ENCODE measurements around the gene PPP1R15B. TPM values are rescaled to one million over a fixed set of nuclear protein-coding genes. Genes with fewer than 3 reads are reported as not detected.

PPP1R15B gene
- total and polyA plus RNA-seq, 8 donors = 6.5 to 74.4 (median 31.6) TPM

DNA sequence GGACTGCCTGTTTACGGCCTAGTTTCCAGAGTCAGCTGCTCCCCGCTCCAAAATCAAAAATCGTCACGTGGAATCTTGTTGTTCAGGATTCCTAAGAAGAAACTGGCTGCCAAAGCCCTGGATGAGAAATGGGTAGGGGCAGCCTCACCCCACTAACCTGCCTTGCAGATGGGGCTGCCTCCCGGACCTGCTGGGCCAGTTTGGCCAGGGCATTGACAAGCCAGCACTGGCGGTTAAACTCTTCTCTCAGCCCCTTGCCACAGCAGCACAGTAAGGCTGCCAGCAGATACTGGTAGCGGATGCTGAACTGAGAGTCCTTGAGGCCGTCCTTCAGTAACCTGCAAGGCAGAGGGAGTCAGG, 31.6 kb upstream of the PPP1R15B start:
- no peak for TF ChIP-seq POLR2AphosphoS5 (IDR thresholded peaks at IDR 0.05)
- no peak for TF ChIP-seq EP300 (IDR thresholded peaks at IDR 0.05)
- TF ChIP-seq, protein P1, sequence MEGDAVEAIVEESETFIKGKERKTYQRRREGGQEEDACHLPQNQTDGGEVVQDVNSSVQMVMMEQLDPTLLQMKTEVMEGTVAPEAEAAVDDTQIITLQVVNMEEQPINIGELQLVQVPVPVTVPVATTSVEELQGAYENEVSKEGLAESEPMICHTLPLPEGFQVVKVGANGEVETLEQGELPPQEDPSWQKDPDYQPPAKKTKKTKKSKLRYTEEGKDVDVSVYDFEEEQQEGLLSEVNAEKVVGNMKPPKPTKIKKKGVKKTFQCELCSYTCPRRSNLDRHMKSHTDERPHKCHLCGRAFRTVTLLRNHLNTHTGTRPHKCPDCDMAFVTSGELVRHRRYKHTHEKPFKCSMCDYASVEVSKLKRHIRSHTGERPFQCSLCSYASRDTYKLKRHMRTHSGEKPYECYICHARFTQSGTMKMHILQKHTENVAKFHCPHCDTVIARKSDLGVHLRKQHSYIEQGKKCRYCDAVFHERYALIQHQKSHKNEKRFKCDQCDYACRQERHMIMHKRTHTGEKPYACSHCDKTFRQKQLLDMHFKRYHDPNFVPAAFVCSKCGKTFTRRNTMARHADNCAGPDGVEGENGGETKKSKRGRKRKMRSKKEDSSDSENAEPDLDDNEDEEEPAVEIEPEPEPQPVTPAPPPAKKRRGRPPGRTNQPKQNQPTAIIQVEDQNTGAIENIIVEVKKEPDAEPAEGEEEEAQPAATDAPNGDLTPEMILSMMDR (IDR thresholded peaks at IDR 0.05) = no peak
- TF ChIP-seq POLR2A (IDR thresholded peaks at IDR 0.05) = no peak
- H3K4me1 ChIP-seq = peaks cover 22 to 51% (median 46%) of the 10 kb centered on the region in 4 donors
- H3K9me3 ChIP-seq = no peaks in the 10 kb centered on the region
- peak; percentile 28 to 72 for DNase-seq
- no peak overlapping the region for H3K4me3 ChIP-seq
- H3K27ac ChIP-seq = peak overlapping the region in 4 of 5 donors; percentile 24 to 84 (median 44)
- H3K27me3 ChIP-seq = no peaks in the 10 kb centered on the region
- peaks cover 38 to 95% (median 92%) of the 10 kb centered on the region in 4 donors for H3K36me3 ChIP-seq
- 46 to 68% (median 53%) methylated on average over 7 to 8 of the region's 8 CpGs for WGBS, 5 donors
- intact Hi-C loops (cut with DNase I; ENCODE audit: low total_unique reads) = no loop called here

DNA sequence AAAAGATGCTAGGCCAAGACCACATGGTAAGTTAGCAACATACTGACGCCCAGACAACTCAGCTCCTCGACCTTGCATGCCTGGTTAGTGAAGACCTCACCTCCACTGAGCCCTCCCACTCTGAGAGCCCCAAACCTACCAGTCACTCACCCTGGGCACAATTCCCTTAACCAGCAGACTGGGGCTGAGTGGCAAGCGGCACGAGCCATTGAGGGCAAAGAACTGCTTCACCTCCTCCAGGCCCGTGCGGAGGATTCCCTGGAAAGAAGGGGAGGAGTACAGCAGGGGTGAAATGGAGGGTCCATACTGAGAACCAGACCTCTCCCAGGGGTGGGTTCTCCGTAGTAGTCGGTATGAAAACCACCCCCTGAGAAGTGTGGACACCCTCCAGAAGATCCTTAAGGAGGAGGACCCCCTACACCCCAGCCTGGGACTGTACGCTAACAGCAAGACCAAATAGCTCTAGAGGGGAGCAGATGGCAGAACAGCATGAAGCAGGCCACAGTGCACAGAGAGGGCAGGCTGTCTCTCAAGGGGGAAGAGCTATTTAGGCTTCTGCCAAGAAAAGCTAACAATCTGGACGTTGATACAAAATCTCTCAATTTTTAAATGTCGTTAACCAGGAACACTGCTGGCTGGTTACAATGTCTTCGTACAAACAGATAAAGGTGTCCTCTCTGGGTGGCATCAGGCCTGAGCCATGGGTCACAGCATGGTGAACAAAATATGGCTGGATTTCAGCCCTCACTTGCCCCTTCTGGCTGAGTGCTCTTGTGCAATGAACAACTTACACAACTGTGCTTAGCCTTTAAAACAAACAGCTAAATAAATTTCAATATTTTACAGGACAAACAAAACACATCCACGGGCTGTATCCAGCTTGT, 31.0 kb upstream of the PPP1R15B start:
- H3K36me3 ChIP-seq = peaks cover 40 to 96% (median 94%) of the 10 kb centered on the region in 4 donors
- no peak overlapping the region for H3K4me3 ChIP-seq
- H3K9me3 ChIP-seq = no peaks in the 10 kb centered on the region
- WGBS, 5 donors = 82 to 87% (median 85%) methylated on average over 13 of the region's 13 CpGs
- H3K4me1 ChIP-seq = peaks cover 22 to 55% (median 48%) of the 10 kb centered on the region in 4 donors
- intact Hi-C loops (cut with DNase I; ENCODE audit: low total_unique reads) = no loop called here
- peak overlapping the region in 4 of 5 donors; percentile 24 to 84 (median 44) for H3K27ac ChIP-seq
- DNase-seq = no peak
- TF ChIP-seq EP300 (IDR thresholded peaks at IDR 0.05) (no peak), POLR2AphosphoS5 (IDR thresholded peaks at IDR 0.05) (no peak), POLR2A (IDR thresholded peaks at IDR 0.05) (no peak)
- TF ChIP-seq, protein P1 (IDR thresholded peaks at IDR 0.05) = no peak
- H3K27me3 ChIP-seq = no peaks in the 10 kb centered on the region

DNA sequence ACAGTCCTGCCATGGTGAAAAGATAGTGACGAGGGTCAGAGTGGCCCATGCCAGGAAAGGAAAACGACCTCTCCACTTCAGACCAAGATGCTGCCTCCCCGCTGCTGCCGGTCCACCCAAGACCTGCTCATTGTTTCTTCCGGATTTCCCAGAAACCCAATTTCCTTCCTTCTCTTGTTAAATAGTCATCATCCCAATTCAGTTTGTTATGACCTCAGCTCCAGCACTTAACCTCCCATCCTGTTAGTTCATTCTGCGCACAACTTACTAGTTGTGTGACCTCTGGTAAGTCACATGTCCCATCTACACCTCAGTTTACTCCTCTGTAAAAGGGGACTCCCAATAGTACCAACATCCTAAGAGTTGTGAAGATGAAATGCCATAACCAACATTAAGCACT, 29.9 kb upstream of the PPP1R15B start:
- H3K27ac ChIP-seq = peak overlapping the region in 3 of 5 donors; percentile 21 to 84 (median 55)
- intact Hi-C loops (cut with DNase I; ENCODE audit: low total_unique reads) = no loop called here
- WGBS, 5 donors = 79 to 90% (median 89%) methylated on average over 6 of the region's 6 CpGs
- peaks cover 40 to 96% (median 95%) of the 10 kb centered on the region in 4 donors for H3K36me3 ChIP-seq
- H3K27me3 ChIP-seq = no peaks in the 10 kb centered on the region
- H3K4me3 ChIP-seq = no peak overlapping the region
- peak in 1 of 3 donors; percentile 7 for TF ChIP-seq POLR2AphosphoS5 (IDR thresholded peaks at IDR 0.05)
- TF ChIP-seq EP300 (IDR thresholded peaks at IDR 0.05) = no peak
- no peak for DNase-seq
- H3K9me3 ChIP-seq = no peaks in the 10 kb centered on the region
- peaks cover 16 to 57% (median 40%) of the 10 kb centered on the region in 4 donors for H3K4me1 ChIP-seq

DNA sequence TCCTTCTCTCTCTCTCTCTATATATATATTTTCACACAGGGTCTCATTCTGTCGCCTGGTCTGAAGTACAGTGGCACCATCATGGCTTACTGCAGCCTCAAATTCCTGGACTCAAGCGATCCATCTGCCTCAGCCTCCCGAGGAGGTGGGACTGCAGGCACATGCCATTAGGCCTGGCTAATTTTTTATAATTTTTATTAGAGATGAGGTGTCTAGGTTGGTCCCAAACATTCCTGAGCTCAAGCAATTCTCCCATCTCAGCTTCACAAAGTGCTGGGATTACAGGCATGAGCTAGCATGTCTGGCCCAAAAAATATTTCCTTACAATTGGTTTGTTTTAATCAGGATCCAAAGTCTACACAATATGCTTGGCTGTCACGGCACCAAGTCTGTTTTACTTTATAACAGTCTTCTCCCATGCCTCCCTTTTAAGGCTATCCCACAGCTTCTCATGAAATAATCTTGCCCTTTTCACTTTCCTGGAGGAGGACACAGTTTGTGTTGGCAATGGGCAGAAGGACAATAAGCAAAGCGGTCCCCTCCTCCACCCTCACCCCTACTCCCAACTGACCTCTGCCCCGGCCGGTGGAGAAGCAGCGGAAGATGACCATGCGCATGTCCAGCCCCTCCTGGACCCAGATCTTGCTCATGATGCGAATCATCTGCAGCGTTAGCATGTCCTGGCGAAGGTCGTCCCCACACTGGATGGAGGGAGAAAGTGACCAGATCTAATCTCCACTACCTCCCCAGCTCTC, 28.2 kb upstream of the PPP1R15B start:
- H3K27ac ChIP-seq = peak overlapping the region in 4 of 5 donors; percentile 60 to 84 (median 72)
- H3K4me1 ChIP-seq = peaks cover 23 to 60% (median 43%) of the 10 kb centered on the region in 4 donors
- TF ChIP-seq, protein P1 (IDR thresholded peaks at IDR 0.05) = no peak
- TF ChIP-seq POLR2AphosphoS5 (IDR thresholded peaks at IDR 0.05) (no peak), EP300 (IDR thresholded peaks at IDR 0.05) (no peak), POLR2A (IDR thresholded peaks at IDR 0.05) (no peak)
- no peak overlapping the region for H3K4me3 ChIP-seq
- intact Hi-C loops (cut with DNase I; ENCODE audit: low total_unique reads) = no loop called here
- WGBS, 5 donors = 57 to 82% (median 77%) methylated on average over 9 to 13 of the region's 13 CpGs
- DNase-seq = no peak
- H3K9me3 ChIP-seq = no peaks in the 10 kb centered on the region
- H3K36me3 ChIP-seq = peaks cover 40 to 99% (median 94%) of the 10 kb centered on the region in 4 donors
- no peaks in the 10 kb centered on the region for H3K27me3 ChIP-seq
